D721Med (cell line): ENCODE data around the gene CRIM1.

Experiments
- DNase-seq: peaks from one replicate; pipeline ENCODE4 v3.0.0; 2011; ENCODE audit warnings: low spot score; ENCODE audit not compliant: insufficient read length
- FAIRE-seq: peaks from 2 replicates; lab custom pipeline; 2011; peaks lifted over from hg19 to GRCh38; lab: Jason Lieb, UNC
- CTCF ChIP-seq: IDR thresholded peaks from 2 replicates; pipeline ENCODE4 v1.5.1; 2012; ENCODE audit warnings: mild to moderate bottlenecking, control low read depth; ENCODE audit not compliant: insufficient read depth; ENCODE audit errors: missing control alignments

CRIM1 gene

DNA sequence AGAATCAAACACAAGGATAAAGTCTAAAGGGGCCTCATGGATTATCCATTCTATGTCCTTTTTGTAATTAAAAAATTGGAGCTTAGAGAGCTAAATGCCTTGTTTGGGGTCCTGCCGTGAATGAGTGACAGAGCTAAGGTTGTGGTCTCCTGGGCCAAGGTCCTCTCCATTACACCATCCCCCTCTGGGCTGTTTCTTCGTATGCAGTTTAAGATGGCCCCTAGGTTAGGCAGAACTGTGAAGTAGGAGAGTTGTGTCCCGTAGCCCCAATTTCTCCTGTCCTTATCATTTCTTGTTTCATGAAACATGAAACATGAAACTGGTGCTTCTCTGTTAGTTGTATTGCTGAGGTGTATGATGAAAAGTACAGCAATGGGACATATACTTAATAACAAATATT is 32.9 kb downstream of the CRIM1 start:
- FAIRE-seq (no peak), DNase-seq (no peak)
- TF ChIP-seq CTCF = no peak

- DNase-seq = no peak
- TF ChIP-seq CTCF = no peak
- no peak for FAIRE-seq
Observed at GRCh38 chr2:36389091-36389564, 33.5 kb downstream of the CRIM1 start.

GRCh38 chr2:36389577-36389976 is 34.0 kb downstream of the CRIM1 start:
- FAIRE-seq = no peak
- no peak for TF ChIP-seq CTCF
- DNase-seq = no peak

GRCh38 chr2:36392571-36393255 is 37.1 kb downstream of the CRIM1 start:
- no peak for DNase-seq
- no peak for TF ChIP-seq CTCF
- no peak for FAIRE-seq

- no peak for TF ChIP-seq CTCF
- FAIRE-seq (no peak), DNase-seq (no peak)
Observed at GRCh38 chr2:36393738-36394256, 38.2 kb downstream of the CRIM1 start.

GRCh38 chr2:36394804-36395203 is 39.2 kb downstream of the CRIM1 start:
- FAIRE-seq (no peak), DNase-seq (no peak)
- no peak for TF ChIP-seq CTCF

DNA sequence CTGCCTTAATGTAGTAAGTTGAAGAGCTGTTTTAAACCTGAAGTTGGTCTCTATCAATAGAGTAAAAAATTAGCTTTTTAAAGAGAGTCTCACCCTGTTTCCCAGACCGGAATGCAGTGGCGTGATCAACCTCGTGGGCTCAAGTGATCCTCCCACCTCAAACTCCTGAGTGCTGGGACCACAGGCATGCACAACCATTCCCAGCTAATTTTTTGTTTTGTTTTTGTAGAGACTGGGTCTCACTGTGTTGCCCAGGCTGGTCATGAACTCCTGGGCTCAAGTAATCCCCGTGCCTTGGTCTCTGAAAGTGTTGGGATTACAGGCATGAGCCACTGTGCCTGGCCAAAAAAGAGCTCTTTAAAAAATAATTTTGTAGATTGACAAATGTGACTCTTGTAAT is 40.3 kb downstream of the CRIM1 start:
- no peak for DNase-seq
- no peak for TF ChIP-seq CTCF
- no peak for FAIRE-seq
